Jurkat, Clone E6-1 (cell line): ENCODE data around the gene SAMD13.

Experiments used
- DNase-seq: peaks from one replicate; pipeline ENCODE4 v3.0.0-alpha.2; 2011; ENCODE audit warnings: low read depth, low spot score
- H3K4me3 ChIP-seq: 2 replicates; pipeline ENCODE4 v1.5.1; 2011; ENCODE audit warnings: mild to moderate bottlenecking, low read length, control low read depth, moderate library complexity

Gene SAMD13

GRCh38 chr1:84390226-84390625 is 88.7 kb downstream of the SAMD13 start:
- no peak overlapping the region for H3K4me3 ChIP-seq
- DNase-seq, result no peak

- H3K4me3 ChIP-seq, result no peak within 1 kb of the TSS
- no peak for DNase-seq
Observed at GRCh38 chr1:84398175-84399155, 97.0 kb downstream of the SAMD13 start, which contains the start of gene DNASE2B. TSS of gene DNASE2B (plus strand) at chr1:84398484. CDS start at chr1:84398565, 81 bp downstream.
